ENCODE data around the gene MOK. TPM values are rescaled to one million over a fixed set of nuclear protein-coding genes. Genes with fewer than 3 reads are reported as not detected.

Gene MOK
- total RNA-seq, 1 experiment from 2014 or later = 2.0 TPM

DNA sequence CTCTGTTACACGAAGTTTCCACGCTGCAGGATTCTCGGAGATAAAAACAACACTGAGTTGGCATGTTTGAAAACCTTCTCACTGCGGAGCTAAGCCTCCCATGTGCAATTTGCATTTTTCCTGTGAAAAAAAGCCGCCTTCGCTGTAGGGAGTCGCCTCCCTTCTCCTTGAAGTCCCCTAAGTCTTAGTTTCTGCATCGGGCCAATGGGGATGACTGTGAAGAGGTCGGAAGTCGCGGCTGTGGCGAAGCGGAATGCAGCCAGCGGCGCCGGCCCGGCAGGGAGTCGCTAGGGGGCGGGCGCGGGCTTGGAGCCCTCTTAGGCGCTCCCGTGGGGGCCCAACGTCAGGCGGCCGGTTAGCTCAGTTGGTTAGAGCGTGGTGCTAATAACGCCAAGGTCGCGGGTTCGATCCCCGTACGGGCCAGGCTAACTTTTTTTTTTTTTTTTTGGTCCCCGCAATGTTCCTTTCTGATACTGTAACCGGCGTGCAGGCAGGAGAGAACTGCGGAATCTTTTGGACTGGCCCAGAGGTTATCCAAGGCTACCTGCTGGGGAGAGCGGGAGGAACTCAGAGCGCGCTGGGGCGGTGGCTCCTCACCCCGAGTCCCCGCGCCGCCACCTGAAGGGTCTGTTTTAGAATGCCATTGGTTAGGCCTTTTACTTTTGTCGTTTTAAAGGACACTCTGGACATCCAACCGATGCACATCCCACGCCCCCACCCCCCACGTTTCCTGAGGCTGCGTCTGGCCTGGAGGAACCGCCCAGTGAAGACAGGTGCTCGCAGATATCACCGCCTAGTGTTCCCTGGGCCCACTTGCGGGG is 12.0 kb upstream of the MOK start (continued):
- TF ChIP-seq, protein P1, sequence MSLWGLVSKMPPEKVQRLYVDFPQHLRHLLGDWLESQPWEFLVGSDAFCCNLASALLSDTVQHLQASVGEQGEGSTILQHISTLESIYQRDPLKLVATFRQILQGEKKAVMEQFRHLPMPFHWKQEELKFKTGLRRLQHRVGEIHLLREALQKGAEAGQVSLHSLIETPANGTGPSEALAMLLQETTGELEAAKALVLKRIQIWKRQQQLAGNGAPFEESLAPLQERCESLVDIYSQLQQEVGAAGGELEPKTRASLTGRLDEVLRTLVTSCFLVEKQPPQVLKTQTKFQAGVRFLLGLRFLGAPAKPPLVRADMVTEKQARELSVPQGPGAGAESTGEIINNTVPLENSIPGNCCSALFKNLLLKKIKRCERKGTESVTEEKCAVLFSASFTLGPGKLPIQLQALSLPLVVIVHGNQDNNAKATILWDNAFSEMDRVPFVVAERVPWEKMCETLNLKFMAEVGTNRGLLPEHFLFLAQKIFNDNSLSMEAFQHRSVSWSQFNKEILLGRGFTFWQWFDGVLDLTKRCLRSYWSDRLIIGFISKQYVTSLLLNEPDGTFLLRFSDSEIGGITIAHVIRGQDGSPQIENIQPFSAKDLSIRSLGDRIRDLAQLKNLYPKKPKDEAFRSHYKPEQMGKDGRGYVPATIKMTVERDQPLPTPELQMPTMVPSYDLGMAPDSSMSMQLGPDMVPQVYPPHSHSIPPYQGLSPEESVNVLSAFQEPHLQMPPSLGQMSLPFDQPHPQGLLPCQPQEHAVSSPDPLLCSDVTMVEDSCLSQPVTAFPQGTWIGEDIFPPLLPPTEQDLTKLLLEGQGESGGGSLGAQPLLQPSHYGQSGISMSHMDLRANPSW (CRISPR knock-in tag; conservative IDR thresholded peaks at IDR 0.05; ENCODE audit: low read depth) = 0 out of 2 replicates have a peak, but pooled peaks have one; percentile 21
- TF ChIP-seq, protein P2, sequence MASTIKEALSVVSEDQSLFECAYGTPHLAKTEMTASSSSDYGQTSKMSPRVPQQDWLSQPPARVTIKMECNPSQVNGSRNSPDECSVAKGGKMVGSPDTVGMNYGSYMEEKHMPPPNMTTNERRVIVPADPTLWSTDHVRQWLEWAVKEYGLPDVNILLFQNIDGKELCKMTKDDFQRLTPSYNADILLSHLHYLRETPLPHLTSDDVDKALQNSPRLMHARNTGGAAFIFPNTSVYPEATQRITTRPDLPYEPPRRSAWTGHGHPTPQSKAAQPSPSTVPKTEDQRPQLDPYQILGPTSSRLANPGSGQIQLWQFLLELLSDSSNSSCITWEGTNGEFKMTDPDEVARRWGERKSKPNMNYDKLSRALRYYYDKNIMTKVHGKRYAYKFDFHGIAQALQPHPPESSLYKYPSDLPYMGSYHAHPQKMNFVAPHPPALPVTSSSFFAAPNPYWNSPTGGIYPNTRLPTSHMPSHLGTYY (CRISPR knock-in tag; IDR thresholded peaks at IDR 0.05) = peak; percentile 90
- TF ChIP-seq, protein P3, sequence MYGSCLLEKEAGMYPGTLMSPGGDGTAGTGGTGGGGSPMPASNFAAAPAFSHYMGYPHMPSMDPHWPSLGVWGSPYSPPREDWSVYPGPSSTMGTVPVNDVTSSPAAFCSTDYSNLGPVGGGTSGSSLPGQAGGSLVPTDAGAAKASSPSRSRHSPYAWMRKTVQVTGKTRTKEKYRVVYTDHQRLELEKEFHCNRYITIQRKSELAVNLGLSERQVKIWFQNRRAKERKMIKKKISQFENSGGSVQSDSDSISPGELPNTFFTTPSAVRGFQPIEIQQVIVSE (CRISPR knock-in tag; IDR thresholded peaks at IDR 0.05; ENCODE audit: borderline replicate concordance) = no peak
- TF ChIP-seq, protein P4, sequence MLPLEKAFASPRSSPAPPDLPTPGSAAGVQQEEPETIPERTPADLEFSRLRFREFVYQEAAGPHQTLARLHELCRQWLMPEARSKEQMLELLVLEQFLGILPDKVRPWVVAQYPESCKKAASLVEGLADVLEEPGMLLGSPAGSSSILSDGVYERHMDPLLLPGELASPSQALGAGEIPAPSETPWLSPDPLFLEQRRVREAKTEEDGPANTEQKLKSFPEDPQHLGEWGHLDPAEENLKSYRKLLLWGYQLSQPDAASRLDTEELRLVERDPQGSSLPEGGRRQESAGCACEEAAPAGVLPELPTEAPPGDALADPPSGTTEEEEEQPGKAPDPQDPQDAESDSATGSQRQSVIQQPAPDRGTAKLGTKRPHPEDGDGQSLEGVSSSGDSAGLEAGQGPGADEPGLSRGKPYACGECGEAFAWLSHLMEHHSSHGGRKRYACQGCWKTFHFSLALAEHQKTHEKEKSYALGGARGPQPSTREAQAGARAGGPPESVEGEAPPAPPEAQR (CRISPR knock-in tag; IDR thresholded peaks at IDR 0.05) = no peak
- TF ChIP-seq ETV6 (CRISPR knock-in tag; IDR thresholded peaks at IDR 0.05) (no peak; the same call in 1 of the 2 replicates), JUN (CRISPR knock-in tag; IDR thresholded peaks at IDR 0.05) (no peak), IRF2 (CRISPR knock-in tag; IDR thresholded peaks at IDR 0.05; ENCODE audit: borderline replicate concordance, low read depth) (no peak), GRHL2 (CRISPR knock-in tag; IDR thresholded peaks at IDR 0.05; ENCODE audit: insufficient replicate concordance, severe bottlenecking) (no peak), NFATC4 (CRISPR knock-in tag; IDR thresholded peaks at IDR 0.05) (no peak), ZNF396 (CRISPR knock-in tag; IDR thresholded peaks at IDR 0.05; ENCODE audit: borderline replicate concordance) (no peak), ZNF317 (CRISPR knock-in tag; IDR thresholded peaks at IDR 0.05; ENCODE audit: borderline replicate concordance, low read depth) (no peak), SMAD3 (CRISPR knock-in tag; IDR thresholded peaks at IDR 0.05; ENCODE audit: borderline replicate concordance) (0 out of 2 replicates have a peak, but pooled peaks have one; percentile 53), NR1H2 (CRISPR knock-in tag; IDR thresholded peaks at IDR 0.05) (no peak)
- TF ChIP-seq, protein P5, sequence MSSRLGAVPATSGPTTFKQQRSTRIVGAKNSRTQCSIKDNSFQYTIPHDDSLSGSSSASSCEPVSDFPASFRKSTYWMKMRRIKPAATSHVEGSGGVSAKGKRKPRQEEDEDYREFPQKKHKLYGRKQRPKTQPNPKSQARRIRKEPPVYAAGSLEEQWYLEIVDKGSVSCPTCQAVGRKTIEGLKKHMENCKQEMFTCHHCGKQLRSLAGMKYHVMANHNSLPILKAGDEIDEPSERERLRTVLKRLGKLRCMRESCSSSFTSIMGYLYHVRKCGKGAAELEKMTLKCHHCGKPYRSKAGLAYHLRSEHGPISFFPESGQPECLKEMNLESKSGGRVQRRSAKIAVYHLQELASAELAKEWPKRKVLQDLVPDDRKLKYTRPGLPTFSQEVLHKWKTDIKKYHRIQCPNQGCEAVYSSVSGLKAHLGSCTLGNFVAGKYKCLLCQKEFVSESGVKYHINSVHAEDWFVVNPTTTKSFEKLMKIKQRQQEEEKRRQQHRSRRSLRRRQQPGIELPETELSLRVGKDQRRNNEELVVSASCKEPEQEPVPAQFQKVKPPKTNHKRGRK (CRISPR knock-in tag; IDR thresholded peaks at IDR 0.05; ENCODE audit: borderline replicate concordance) = no peak
- TF ChIP-seq, protein P6, sequence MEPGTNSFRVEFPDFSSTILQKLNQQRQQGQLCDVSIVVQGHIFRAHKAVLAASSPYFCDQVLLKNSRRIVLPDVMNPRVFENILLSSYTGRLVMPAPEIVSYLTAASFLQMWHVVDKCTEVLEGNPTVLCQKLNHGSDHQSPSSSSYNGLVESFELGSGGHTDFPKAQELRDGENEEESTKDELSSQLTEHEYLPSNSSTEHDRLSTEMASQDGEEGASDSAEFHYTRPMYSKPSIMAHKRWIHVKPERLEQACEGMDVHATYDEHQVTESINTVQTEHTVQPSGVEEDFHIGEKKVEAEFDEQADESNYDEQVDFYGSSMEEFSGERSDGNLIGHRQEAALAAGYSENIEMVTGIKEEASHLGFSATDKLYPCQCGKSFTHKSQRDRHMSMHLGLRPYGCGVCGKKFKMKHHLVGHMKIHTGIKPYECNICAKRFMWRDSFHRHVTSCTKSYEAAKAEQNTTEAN (CRISPR knock-in tag; IDR thresholded peaks at IDR 0.05) = no peak
- TF ChIP-seq, protein P7, sequence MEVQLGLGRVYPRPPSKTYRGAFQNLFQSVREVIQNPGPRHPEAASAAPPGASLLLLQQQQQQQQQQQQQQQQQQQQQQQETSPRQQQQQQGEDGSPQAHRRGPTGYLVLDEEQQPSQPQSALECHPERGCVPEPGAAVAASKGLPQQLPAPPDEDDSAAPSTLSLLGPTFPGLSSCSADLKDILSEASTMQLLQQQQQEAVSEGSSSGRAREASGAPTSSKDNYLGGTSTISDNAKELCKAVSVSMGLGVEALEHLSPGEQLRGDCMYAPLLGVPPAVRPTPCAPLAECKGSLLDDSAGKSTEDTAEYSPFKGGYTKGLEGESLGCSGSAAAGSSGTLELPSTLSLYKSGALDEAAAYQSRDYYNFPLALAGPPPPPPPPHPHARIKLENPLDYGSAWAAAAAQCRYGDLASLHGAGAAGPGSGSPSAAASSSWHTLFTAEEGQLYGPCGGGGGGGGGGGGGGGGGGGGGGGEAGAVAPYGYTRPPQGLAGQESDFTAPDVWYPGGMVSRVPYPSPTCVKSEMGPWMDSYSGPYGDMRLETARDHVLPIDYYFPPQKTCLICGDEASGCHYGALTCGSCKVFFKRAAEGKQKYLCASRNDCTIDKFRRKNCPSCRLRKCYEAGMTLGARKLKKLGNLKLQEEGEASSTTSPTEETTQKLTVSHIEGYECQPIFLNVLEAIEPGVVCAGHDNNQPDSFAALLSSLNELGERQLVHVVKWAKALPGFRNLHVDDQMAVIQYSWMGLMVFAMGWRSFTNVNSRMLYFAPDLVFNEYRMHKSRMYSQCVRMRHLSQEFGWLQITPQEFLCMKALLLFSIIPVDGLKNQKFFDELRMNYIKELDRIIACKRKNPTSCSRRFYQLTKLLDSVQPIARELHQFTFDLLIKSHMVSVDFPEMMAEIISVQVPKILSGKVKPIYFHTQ (CRISPR knock-in tag; IDR thresholded peaks at IDR 0.05) = no peak
- TF ChIP-seq, protein P8, sequence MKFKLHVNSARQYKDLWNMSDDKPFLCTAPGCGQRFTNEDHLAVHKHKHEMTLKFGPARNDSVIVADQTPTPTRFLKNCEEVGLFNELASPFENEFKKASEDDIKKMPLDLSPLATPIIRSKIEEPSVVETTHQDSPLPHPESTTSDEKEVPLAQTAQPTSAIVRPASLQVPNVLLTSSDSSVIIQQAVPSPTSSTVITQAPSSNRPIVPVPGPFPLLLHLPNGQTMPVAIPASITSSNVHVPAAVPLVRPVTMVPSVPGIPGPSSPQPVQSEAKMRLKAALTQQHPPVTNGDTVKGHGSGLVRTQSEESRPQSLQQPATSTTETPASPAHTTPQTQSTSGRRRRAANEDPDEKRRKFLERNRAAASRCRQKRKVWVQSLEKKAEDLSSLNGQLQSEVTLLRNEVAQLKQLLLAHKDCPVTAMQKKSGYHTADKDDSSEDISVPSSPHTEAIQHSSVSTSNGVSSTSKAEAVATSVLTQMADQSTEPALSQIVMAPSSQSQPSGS (CRISPR knock-in tag; IDR thresholded peaks at IDR 0.05; ENCODE audit: borderline replicate concordance, low read depth) = no peak
- TF ChIP-seq, protein P9, sequence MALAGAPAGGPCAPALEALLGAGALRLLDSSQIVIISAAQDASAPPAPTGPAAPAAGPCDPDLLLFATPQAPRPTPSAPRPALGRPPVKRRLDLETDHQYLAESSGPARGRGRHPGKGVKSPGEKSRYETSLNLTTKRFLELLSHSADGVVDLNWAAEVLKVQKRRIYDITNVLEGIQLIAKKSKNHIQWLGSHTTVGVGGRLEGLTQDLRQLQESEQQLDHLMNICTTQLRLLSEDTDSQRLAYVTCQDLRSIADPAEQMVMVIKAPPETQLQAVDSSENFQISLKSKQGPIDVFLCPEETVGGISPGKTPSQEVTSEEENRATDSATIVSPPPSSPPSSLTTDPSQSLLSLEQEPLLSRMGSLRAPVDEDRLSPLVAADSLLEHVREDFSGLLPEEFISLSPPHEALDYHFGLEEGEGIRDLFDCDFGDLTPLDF (CRISPR knock-in tag; IDR thresholded peaks at IDR 0.05) = no peak
- TF ChIP-seq, protein P10, sequence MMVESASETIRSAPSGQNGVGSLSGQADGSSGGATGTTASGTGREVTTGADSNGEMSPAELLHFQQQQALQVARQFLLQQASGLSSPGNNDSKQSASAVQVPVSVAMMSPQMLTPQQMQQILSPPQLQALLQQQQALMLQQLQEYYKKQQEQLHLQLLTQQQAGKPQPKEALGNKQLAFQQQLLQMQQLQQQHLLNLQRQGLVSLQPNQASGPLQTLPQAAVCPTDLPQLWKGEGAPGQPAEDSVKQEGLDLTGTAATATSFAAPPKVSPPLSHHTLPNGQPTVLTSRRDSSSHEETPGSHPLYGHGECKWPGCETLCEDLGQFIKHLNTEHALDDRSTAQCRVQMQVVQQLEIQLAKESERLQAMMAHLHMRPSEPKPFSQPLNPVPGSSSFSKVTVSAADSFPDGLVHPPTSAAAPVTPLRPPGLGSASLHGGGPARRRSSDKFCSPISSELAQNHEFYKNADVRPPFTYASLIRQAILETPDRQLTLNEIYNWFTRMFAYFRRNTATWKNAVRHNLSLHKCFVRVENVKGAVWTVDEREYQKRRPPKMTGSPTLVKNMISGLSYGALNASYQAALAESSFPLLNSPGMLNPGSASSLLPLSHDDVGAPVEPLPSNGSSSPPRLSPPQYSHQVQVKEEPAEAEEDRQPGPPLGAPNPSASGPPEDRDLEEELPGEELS (CRISPR knock-in tag; IDR thresholded peaks at IDR 0.05) = no peak; the same call in 1 of the 2 replicates

All from WTC11 (cell line).